ENCODE results near the gene FAAP100.

DNA sequence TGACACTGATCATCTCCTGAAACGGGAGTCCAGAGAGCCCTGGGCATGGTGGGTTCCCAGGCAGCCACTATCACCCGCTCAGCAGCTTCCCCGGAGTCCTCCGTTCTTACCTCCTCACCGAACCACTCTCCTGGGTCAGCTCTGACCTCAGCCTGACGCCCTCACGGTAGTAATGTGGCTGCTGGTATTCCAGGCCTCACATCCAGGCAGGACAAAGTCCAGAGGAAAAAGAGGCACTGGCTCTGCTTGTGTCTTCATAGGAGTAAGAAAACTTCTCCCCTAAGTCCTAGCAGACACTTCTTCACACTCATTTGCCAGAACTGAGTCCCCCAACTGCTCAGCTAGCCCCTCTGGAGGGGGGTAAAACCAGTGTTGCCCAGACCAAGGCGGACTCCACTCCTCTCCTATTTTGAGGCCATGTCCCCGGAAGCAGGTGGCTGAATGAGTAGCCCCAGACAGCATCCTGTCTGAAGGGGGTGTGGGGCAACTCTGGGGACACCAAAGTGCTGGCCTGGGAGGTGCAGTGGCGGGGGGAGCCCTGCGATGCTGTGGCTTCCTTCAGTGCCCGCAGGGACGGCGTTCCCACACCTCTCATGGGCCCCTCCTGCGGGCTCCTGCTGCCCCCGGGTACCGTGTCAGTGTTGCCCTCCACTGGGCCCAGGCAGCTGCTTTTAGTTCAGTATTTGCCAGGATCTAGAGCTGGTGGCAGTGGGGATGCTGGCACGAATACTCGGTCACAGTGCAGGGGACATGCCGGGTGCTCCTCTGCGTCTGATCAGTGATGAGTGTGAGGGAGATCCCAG is 18.6 kb downstream of the FAAP100 start:
- TF ChIP-seq, protein P1, sequence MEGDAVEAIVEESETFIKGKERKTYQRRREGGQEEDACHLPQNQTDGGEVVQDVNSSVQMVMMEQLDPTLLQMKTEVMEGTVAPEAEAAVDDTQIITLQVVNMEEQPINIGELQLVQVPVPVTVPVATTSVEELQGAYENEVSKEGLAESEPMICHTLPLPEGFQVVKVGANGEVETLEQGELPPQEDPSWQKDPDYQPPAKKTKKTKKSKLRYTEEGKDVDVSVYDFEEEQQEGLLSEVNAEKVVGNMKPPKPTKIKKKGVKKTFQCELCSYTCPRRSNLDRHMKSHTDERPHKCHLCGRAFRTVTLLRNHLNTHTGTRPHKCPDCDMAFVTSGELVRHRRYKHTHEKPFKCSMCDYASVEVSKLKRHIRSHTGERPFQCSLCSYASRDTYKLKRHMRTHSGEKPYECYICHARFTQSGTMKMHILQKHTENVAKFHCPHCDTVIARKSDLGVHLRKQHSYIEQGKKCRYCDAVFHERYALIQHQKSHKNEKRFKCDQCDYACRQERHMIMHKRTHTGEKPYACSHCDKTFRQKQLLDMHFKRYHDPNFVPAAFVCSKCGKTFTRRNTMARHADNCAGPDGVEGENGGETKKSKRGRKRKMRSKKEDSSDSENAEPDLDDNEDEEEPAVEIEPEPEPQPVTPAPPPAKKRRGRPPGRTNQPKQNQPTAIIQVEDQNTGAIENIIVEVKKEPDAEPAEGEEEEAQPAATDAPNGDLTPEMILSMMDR (IDR thresholded peaks at IDR 0.05): no peak
- no peak for TF ChIP-seq POLR2A (IDR thresholded peaks at IDR 0.05)

Measured in right lobe of liver (tissue), 4 donors.